ENCODE measurements around the gene CADM1. TPM values are rescaled to one million over a fixed set of nuclear protein-coding genes. Genes with fewer than 3 reads are reported as not detected.

Gene CADM1
- total and polyA plus RNA-seq, 5 donors: 14.8 to 42.6 (median 31.9) TPM

- Histone ChIP-seq H3K27me3 (ENCODE audit: control insufficient read depth, insufficient read depth) (no peaks in the 10 kb centered on the region), H3K27ac (ENCODE audit: low read length) (no peak overlapping the region), H3K9me3 (ENCODE audit: control insufficient read depth, low read length) (no peaks in the 10 kb centered on the region), H3K4me3 (ENCODE audit: low read length) (no peak overlapping the region), H3K4me1 (ENCODE audit: control insufficient read depth, insufficient read depth, low read length) (no peaks in the 10 kb centered on the region)
- intact Hi-C loops (cut with DNase I): no loop called here
- DNase-seq (no peak), ATAC-seq (no peak)
Observed at GRCh38 chr11:115535781-115536180, 31.6 kb upstream of the CADM1 start.

GRCh38 chr11:115530752-115531151 lies 26.5 kb upstream of the CADM1 start:
- H3K4me1 ChIP-seq (ENCODE audit: control insufficient read depth, insufficient read depth, low read length): no peaks in the 10 kb centered on the region
- WGBS: 29% methylated on average over 4 of the region's 4 CpGs
- intact Hi-C loops (cut with DNase I): no loop called here
- ATAC-seq (no peak), DNase-seq (no peak)
- H3K27ac ChIP-seq (ENCODE audit: low read length): no peak overlapping the region
- no peaks in the 10 kb centered on the region for H3K9me3 ChIP-seq (ENCODE audit: control insufficient read depth, low read length)
- H3K4me3 ChIP-seq (ENCODE audit: low read length): no peak overlapping the region
- no peaks in the 10 kb centered on the region for H3K27me3 ChIP-seq (ENCODE audit: control insufficient read depth, insufficient read depth)

- peak overlapping the region; percentile 46 for H3K27ac ChIP-seq (ENCODE audit: low read length)
- DNase-seq (peak; percentile 23 to 68 (median 59)), ATAC-seq (peak; percentile 64 to 75)
- intact Hi-C loops (cut with DNase I): no loop called here
- H3K4me1 ChIP-seq (ENCODE audit: control insufficient read depth, insufficient read depth, low read length): peaks cover 2% of the 10 kb centered on the region
- H3K9me3 ChIP-seq (ENCODE audit: control insufficient read depth, low read length): no peaks in the 10 kb centered on the region
- WGBS: 36% methylated on average over 6 of the region's 6 CpGs
- no peak overlapping the region for H3K4me3 ChIP-seq (ENCODE audit: low read length)
- H3K27me3 ChIP-seq (ENCODE audit: control insufficient read depth, insufficient read depth): no peaks in the 10 kb centered on the region
Observed at GRCh38 chr11:115528225-115528624, 24.0 kb upstream of the CADM1 start.

- WGBS: 93% methylated on average over 2 of the region's 2 CpGs
Observed at GRCh38 chr11:115527534-115528125, 23.4 kb upstream of the CADM1 start.

GRCh38 chr11:115525531-115526006 lies 21.4 kb upstream of the CADM1 start:
- no peak for ATAC-seq
- Histone ChIP-seq H3K4me3 (ENCODE audit: low read length) (no peak overlapping the region), H3K27me3 (ENCODE audit: control insufficient read depth, insufficient read depth) (no peaks in the 10 kb centered on the region), H3K4me1 (ENCODE audit: control insufficient read depth, insufficient read depth, low read length) (peaks cover 2% of the 10 kb centered on the region), H3K9me3 (ENCODE audit: control insufficient read depth, low read length) (no peaks in the 10 kb centered on the region), H3K27ac (ENCODE audit: low read length) (no peak overlapping the region)
- DNase-seq: no peak
- WGBS: 88% methylated on average over 9 of the region's 9 CpGs
- intact Hi-C loops (cut with DNase I): no loop called here

More at GRCh38 chr11:115527534-115528125, 23.4 kb upstream of the CADM1 start:
- Histone ChIP-seq H3K4me3 (ENCODE audit: low read length) (no peak overlapping the region), H3K27ac (ENCODE audit: low read length) (no peak overlapping the region), H3K4me1 (ENCODE audit: control insufficient read depth, insufficient read depth, low read length) (peaks cover 2% of the 10 kb centered on the region), H3K27me3 (ENCODE audit: control insufficient read depth, insufficient read depth) (no peaks in the 10 kb centered on the region), H3K9me3 (ENCODE audit: control insufficient read depth, low read length) (no peaks in the 10 kb centered on the region)
- ATAC-seq (no peak), DNase-seq (no peak)
- intact Hi-C loops (cut with DNase I): no loop called here

GRCh38 chr11:115524572-115524971 lies 20.4 kb upstream of the CADM1 start:
- ATAC-seq: peak; percentile 46 to 68
- no peak for DNase-seq
- intact Hi-C loops (cut with DNase I): no loop called here
- H3K4me1 ChIP-seq (ENCODE audit: control insufficient read depth, insufficient read depth, low read length): peaks cover 2% of the 10 kb centered on the region
- no peak overlapping the region for H3K4me3 ChIP-seq (ENCODE audit: low read length)
- H3K27me3 ChIP-seq (ENCODE audit: control insufficient read depth, insufficient read depth): no peaks in the 10 kb centered on the region
- no peaks in the 10 kb centered on the region for H3K9me3 ChIP-seq (ENCODE audit: control insufficient read depth, low read length)
- no peak overlapping the region for H3K27ac ChIP-seq (ENCODE audit: low read length)
- 35% methylated on average over 1 of the region's 1 CpG for WGBS

- intact Hi-C loops (cut with DNase I): no loop called here
- Histone ChIP-seq H3K27ac (ENCODE audit: low read length) (no peak overlapping the region), H3K9me3 (ENCODE audit: control insufficient read depth, low read length) (no peaks in the 10 kb centered on the region), H3K4me3 (ENCODE audit: low read length) (no peak overlapping the region), H3K4me1 (ENCODE audit: control insufficient read depth, insufficient read depth, low read length) (peaks cover 2% of the 10 kb centered on the region), H3K27me3 (ENCODE audit: control insufficient read depth, insufficient read depth) (no peaks in the 10 kb centered on the region)
- WGBS: 44% methylated on average over 2 of the region's 2 CpGs
- DNase-seq (no peak), ATAC-seq (no peak)
Observed at GRCh38 chr11:115523727-115524399, 19.6 kb upstream of the CADM1 start.

- no peak overlapping the region for H3K4me3 ChIP-seq (ENCODE audit: low read length)
- H3K27me3 ChIP-seq (ENCODE audit: control insufficient read depth, insufficient read depth): no peaks in the 10 kb centered on the region
- peaks cover 2% of the 10 kb centered on the region for H3K4me1 ChIP-seq (ENCODE audit: control insufficient read depth, insufficient read depth, low read length)
- DNase-seq (no peak), ATAC-seq (no peak)
- no peaks in the 10 kb centered on the region for H3K9me3 ChIP-seq (ENCODE audit: control insufficient read depth, low read length)
- no peak overlapping the region for H3K27ac ChIP-seq (ENCODE audit: low read length)
- intact Hi-C loops (cut with DNase I): no loop called here
- 81% methylated on average over 3 of the region's 3 CpGs for WGBS
Observed at GRCh38 chr11:115522302-115522701, 18.1 kb upstream of the CADM1 start.

GRCh38 chr11:115521825-115522224 lies 17.6 kb upstream of the CADM1 start:
- peaks cover 2% of the 10 kb centered on the region for H3K4me1 ChIP-seq (ENCODE audit: control insufficient read depth, insufficient read depth, low read length)
- intact Hi-C loops (cut with DNase I): no loop called here
- no peak overlapping the region for H3K4me3 ChIP-seq (ENCODE audit: low read length)
- no peak overlapping the region for H3K27ac ChIP-seq (ENCODE audit: low read length)
- DNase-seq (no peak), ATAC-seq (no peak)
- no peaks in the 10 kb centered on the region for H3K27me3 ChIP-seq (ENCODE audit: control insufficient read depth, insufficient read depth)
- WGBS: 52% methylated on average over 4 of the region's 4 CpGs
- no peaks in the 10 kb centered on the region for H3K9me3 ChIP-seq (ENCODE audit: control insufficient read depth, low read length)

GRCh38 chr11:115518983-115519628 lies 14.9 kb upstream of the CADM1 start:
- DNase-seq: no peak

GRCh38 chr11:115515647-115516395 lies 11.6 kb upstream of the CADM1 start:
- H3K27me3 ChIP-seq (ENCODE audit: control insufficient read depth, insufficient read depth): no peaks in the 10 kb centered on the region
- H3K9me3 ChIP-seq (ENCODE audit: control insufficient read depth, low read length): no peaks in the 10 kb centered on the region
- ATAC-seq (no peak), DNase-seq (no peak)
- intact Hi-C loops (cut with DNase I): no loop called here
- no peaks in the 10 kb centered on the region for H3K4me1 ChIP-seq (ENCODE audit: control insufficient read depth, insufficient read depth, low read length)
- H3K27ac ChIP-seq (ENCODE audit: low read length): no peak overlapping the region
- 84% methylated on average over 6 of the region's 6 CpGs for WGBS
- H3K4me3 ChIP-seq (ENCODE audit: low read length): no peak overlapping the region

More at GRCh38 chr11:115518983-115519628, 14.9 kb upstream of the CADM1 start:
- Histone ChIP-seq H3K9me3 (ENCODE audit: control insufficient read depth, low read length) (no peaks in the 10 kb centered on the region), H3K4me3 (ENCODE audit: low read length) (no peak overlapping the region), H3K27me3 (ENCODE audit: control insufficient read depth, insufficient read depth) (no peaks in the 10 kb centered on the region), H3K4me1 (ENCODE audit: control insufficient read depth, insufficient read depth, low read length) (peaks cover 2% of the 10 kb centered on the region), H3K27ac (ENCODE audit: low read length) (no peak overlapping the region)
- intact Hi-C loops (cut with DNase I): no loop called here
- ATAC-seq: no peak
- WGBS: 82% methylated on average over 8 of the region's 8 CpGs

Data from right cardiac atrium (tissue), 5 donors.